GM18861 (cell line): ENCODE measurements around the gene SPON2.

Source experiments
- ATAC-seq: cut with Tn5 transposase; IDR thresholded peaks from one replicate; pipeline ENCODE4 v1.9.1; 2021; ENCODE audit not compliant: unreplicated experiment

SPON2 gene

GRCh38 chr4:1172971-1173757 is 781 bp upstream of the SPON2 start:
- no peak for ATAC-seq

- ATAC-seq, result no peak
Observed at GRCh38 chr4:1171311-1172227, 814 bp downstream of the SPON2 start.

- ATAC-seq, result no peak
Observed at GRCh38 chr4:1170976-1171310, 1.4 kb downstream of the SPON2 start.

GRCh38 chr4:1170156-1170975 is 2.0 kb downstream of the SPON2 start:
- ATAC-seq, result no peak

- ATAC-seq, result no peak
Observed at GRCh38 chr4:1169691-1170096, 2.7 kb downstream of the SPON2 start.

GRCh38 chr4:1169171-1169671 is 3.2 kb downstream of the SPON2 start:
- no peak for ATAC-seq

- ATAC-seq, result no peak
Observed at GRCh38 chr4:1168191-1169101, 3.9 kb downstream of the SPON2 start.

GRCh38 chr4:1167244-1167949 is 5.0 kb downstream of the SPON2 start:
- ATAC-seq, result peak; percentile 73

- no peak for ATAC-seq
Observed at GRCh38 chr4:1166509-1167243, 5.7 kb downstream of the SPON2 start.

GRCh38 chr4:1164956-1165545 is 7.3 kb downstream of the SPON2 start:
- ATAC-seq, result no peak

- ATAC-seq, result no peak
Observed at GRCh38 chr4:1164444-1164843, 7.9 kb downstream of the SPON2 start.

- no peak for ATAC-seq
Observed at GRCh38 chr4:1164040-1164439, 8.3 kb downstream of the SPON2 start.

GRCh38 chr4:1160351-1160750 is 12.0 kb downstream of the SPON2 start:
- ATAC-seq, result no peak

- no peak for ATAC-seq
Observed at GRCh38 chr4:1156069-1156468, 16.3 kb downstream of the SPON2 start.

GRCh38 chr4:1155314-1155713 is 17.1 kb downstream of the SPON2 start:
- ATAC-seq, result no peak

- ATAC-seq, result no peak
Observed at GRCh38 chr4:1154523-1155182, 17.7 kb downstream of the SPON2 start.

- no peak for ATAC-seq
Observed at GRCh38 chr4:1154126-1154522, 18.3 kb downstream of the SPON2 start.

GRCh38 chr4:1153567-1154090 is 18.8 kb downstream of the SPON2 start:
- no peak for ATAC-seq
